B cell (primary cell): ENCODE measurements around the gene CSF1. TPM values are rescaled to one million over a fixed set of nuclear protein-coding genes. Genes with fewer than 3 reads are reported as not detected.

ENCODE experiments used
- ATAC-seq: fragments of 200-7000 bp; cut with Tn5 transposase; one replicate; pipeline ENCODE4 v1.10.0; 2021; ENCODE audit warnings: low read depth, mild to moderate bottlenecking, moderate number of reproducible peaks, moderate library complexity
- CTCF ChIA-PET: fragments of 350-600 bp; sonication (Branson Sonifier 250); formaldehyde crosslinking; loops from one replicate; lab custom pipeline; 2021; ENCODE audit warnings: antibody characterized with exemption, inconsistent platforms; lab: Charles Lee
- POLR2A ChIA-PET: fragments of 350-600 bp; sonication (Branson Sonifier 250); formaldehyde crosslinking; loops from one replicate; lab custom pipeline; 2021; ENCODE audit warnings: antibody characterized with exemption; lab: Charles Lee
- DNase-seq: peaks from one replicate; pipeline ENCODE4 v3.0.0; 2013
- H2AFZ ChIP-seq: 2 replicates; pipeline ENCODE4 v1.6.1; 2012; ENCODE audit warnings: mild to moderate bottlenecking, low read depth, low read length; ENCODE audit not compliant: insufficient read depth, poor library complexity, severe bottlenecking
- H3K27ac ChIP-seq, 2 donors: 1 replicate in 1 of 2; 2 replicates in 1 of 2; pipeline ENCODE4 v1.5.1; 2012 to 2013; ENCODE audit warnings: low read length in 2 of 2, mild to moderate bottlenecking in 2 of 2, moderate library complexity in 1 of 2
- H3K27me3 ChIP-seq, 4 experiments: fragments of 200-600 bp in 1 of 4; sonication (generic) in 1 of 4; replicated peaks in 1 of 4; 1 replicate in 2 of 4; 2 replicates in 2 of 4; pipeline versions ENCODE4 v1.6.1 to v1.7.0; 2013 to 2016; ENCODE audit warnings: low read length in 3 of 4, mild to moderate bottlenecking in 2 of 4, mixed read lengths in 1 of 4, moderate library complexity in 1 of 4; ENCODE audit not compliant: insufficient read depth in 4 of 4, control insufficient read depth in 3 of 4; ENCODE audit errors: control extremely low read depth in 1 of 4
- H3K36me3 ChIP-seq, 2 experiments: replicated peaks in 1 of 2; 1 replicate in 1 of 2; 2 replicates in 1 of 2; pipeline versions ENCODE4 v1.6.1 to v1.7.1; 2013; ENCODE audit warnings: low read length in 1 of 2; ENCODE audit not compliant: insufficient read depth in 2 of 2, control insufficient read depth in 1 of 2; ENCODE audit errors: control extremely low read depth in 1 of 2, extremely low read depth in 1 of 2
- H3K4me1 ChIP-seq, 2 donors: fragments of 200-600 bp in 1 of 2; sonication (generic) in 1 of 2; 1 replicate in 1 of 2; 2 replicates in 1 of 2; pipeline versions ENCODE4 v1.5.1 to v1.6.1; 2013 to 2017; ENCODE audit warnings: low read length in 2 of 2; ENCODE audit not compliant: control insufficient read depth in 2 of 2, insufficient read depth in 2 of 2
- H3K4me2 ChIP-seq: replicated peaks from 2 replicates; pipeline ENCODE3; 2012; ENCODE audit warnings: mild to moderate bottlenecking, low read depth, low read length; ENCODE audit not compliant: poor library complexity, severe bottlenecking
- H3K4me3 ChIP-seq, 5 experiments: fragments of 200-600 bp in 1 of 5; sonication (generic) in 1 of 5; 1 replicate in 3 of 5; 2 replicates in 2 of 5; pipeline versions ENCODE4 v1.5.1 to v1.7.0; 2011 to 2016; ENCODE audit warnings: low read length in 4 of 5, mild to moderate bottlenecking in 4 of 5, low read depth in 2 of 5, control low read depth in 1 of 5, moderate library complexity in 1 of 5; ENCODE audit not compliant: insufficient read depth in 1 of 5; ENCODE audit errors: control extremely low read depth in 1 of 5, extremely low read depth in 1 of 5
- H3K79me2 ChIP-seq: fragments of 200-600 bp; sonication (generic); one replicate; pipeline ENCODE4 v1.6.0; 2016; ENCODE audit warnings: low read length; ENCODE audit not compliant: control insufficient read depth, insufficient read depth
- H3K9ac ChIP-seq: fragments of 200-600 bp; sonication (generic); 2 replicates; pipeline ENCODE4 v1.6.1; 2017; ENCODE audit warnings: mild to moderate bottlenecking, low read length, moderate library complexity
- H3K9me3 ChIP-seq, 3 donors: one replicate each; pipeline versions ENCODE4 v1.6.1 to v1.7.1; 2013; ENCODE audit warnings: low read length in 2 of 3; ENCODE audit not compliant: control insufficient read depth in 2 of 3, insufficient read depth in 1 of 3; ENCODE audit errors: control extremely low read depth in 1 of 3
- H4K20me1 ChIP-seq: 2 replicates; pipeline ENCODE4 v1.6.0; 2012; ENCODE audit warnings: mild to moderate bottlenecking, low read length; ENCODE audit not compliant: insufficient read depth, control insufficient read depth, poor library complexity, severe bottlenecking
- H3K27ac Mint-ChIP-seq: one replicate; pipeline ENCODE4 v1.8.0; 2021; ENCODE audit warnings: mixed read lengths
- H3K27me3 Mint-ChIP-seq: one replicate; pipeline ENCODE4 v1.8.0; 2021; ENCODE audit warnings: mixed read lengths
- H3K4me1 Mint-ChIP-seq: one replicate; pipeline ENCODE4 v1.8.0; 2021; ENCODE audit warnings: mixed read lengths
- H3K4me3 Mint-ChIP-seq: one replicate; pipeline ENCODE4 v1.8.0; 2021; ENCODE audit warnings: mixed read lengths
- H3K9me3 Mint-ChIP-seq: one replicate; pipeline ENCODE4 v1.8.0; 2022; ENCODE audit warnings: mixed read lengths; ENCODE audit not compliant: insufficient read depth
- EZH2 ChIP-seq: IDR thresholded peaks from 2 replicates; pipeline ENCODE4 v1.6.1; 2012; ENCODE audit warnings: borderline replicate concordance, low read depth, mild to moderate bottlenecking, moderate library complexity, low read length; ENCODE audit not compliant: insufficient read depth, poor library complexity, severe bottlenecking
- WGBS: methylation state at CpG from one replicate; pipeline ENCODE4 v1.1.5; 2013; ENCODE audit warnings: missing lambda C conversion rate; ENCODE audit not compliant: insufficient coverage; 5-methylcytosine and 5-hydroxymethylcytosine counted together
- intact Hi-C: fragments of 100-400 bp; cut with micrococcal nuclease; formaldehyde crosslinking; loops from one replicate; pipeline ENCODE4 v1.10.0; 2022
- polyA plus RNA-seq: library from polyadenylated mRNA; depleted of rRNA; stranded (reverse); fragments of >200 nt; gene quantifications from 2 replicates; pipeline ENCODE4 v1.2.3, GENCODE V29; 2012
- total RNA-seq, 2 donors: library from RNA; stranded (reverse); fragments of 120-200 nt in 1 of 2; gene quantifications; 1 replicate in 1 of 2; 2 replicates in 1 of 2; pipeline versions ENCODE4 v1.2.3 to v1.2.4, GENCODE V29; 2013 to 2022
- TF ChIP-seq, protein P1 (sequence below): fragments of 200-600 bp; IDR thresholded peaks from one replicate; pipeline ENCODE4 v1.8.0; 2022; ENCODE audit warnings: antibody characterized with exemption, mild to moderate bottlenecking

Gene CSF1
- total and polyA plus RNA-seq, 2 donors (not counting 1 experiment from before 2014, with no cell fraction given): 0.55 to 4.2 TPM

DNA sequence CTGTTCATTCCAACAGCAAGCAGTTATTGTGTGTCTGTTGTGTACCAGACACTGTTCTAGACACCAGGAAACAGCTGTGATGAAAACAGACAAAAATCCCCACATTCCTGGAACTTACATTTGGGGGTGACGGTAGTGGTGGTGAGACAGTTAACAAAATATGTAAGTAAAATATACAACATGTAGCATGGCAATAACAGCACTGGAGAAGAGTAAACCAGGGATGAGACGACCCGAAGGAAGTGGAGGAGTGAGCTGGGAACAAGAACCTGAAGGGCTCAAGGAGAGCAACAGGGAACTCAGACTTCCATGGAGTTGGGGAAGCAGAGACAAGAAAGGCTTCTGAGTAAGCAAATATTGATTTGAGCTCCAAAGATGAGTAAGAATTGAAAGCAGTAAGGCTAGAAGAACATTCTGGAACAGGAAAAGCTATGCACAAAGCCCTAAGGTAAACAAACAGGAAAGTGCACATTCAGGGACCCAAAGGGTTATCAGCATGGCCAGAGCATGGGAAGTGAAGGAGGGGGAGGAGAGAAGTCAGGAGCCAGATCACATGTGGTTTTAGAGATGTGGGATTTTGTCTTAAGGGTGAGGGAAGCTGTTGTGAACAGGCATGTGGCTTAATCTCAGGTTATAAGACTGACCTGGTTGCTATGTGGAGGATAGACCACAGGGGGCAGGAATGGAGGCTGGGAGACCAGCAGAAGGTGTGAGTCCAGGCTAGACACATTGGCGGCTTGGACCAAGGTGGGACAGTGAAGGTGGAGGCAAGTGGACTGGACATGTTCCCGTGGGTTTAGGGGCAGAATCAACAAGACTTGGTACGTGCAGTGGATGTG lies 7.3 kb downstream of the CSF1 start:
- WGBS: 98% methylated on average over 5 of the region's 6 CpGs
- ChIA-PET POLR2A (no interaction called here), CTCF (interaction anchor here (1.5 kb wide), 1 partner anchor 188 kb away, joined by 3 read pairs; no protein-coding TSS in a partner anchor)
- no peaks in the 10 kb centered on the region for H3K9me3 ChIP-seq
- no peak overlapping the region for H3K4me2 ChIP-seq
- no peak overlapping the region for H3K27ac ChIP-seq
- no peaks in the 10 kb centered on the region for H4K20me1 ChIP-seq
- H3K4me1 Mint-ChIP-seq: peaks cover 3% of the 10 kb centered on the region
- H3K4me3 ChIP-seq: no peak overlapping the region
- H3K27me3 ChIP-seq: peaks cover 0 to 18% (median 7%) of the 10 kb centered on the region in 4 experiments
- TF ChIP-seq EZH2: no peak
- TF ChIP-seq, protein P1, sequence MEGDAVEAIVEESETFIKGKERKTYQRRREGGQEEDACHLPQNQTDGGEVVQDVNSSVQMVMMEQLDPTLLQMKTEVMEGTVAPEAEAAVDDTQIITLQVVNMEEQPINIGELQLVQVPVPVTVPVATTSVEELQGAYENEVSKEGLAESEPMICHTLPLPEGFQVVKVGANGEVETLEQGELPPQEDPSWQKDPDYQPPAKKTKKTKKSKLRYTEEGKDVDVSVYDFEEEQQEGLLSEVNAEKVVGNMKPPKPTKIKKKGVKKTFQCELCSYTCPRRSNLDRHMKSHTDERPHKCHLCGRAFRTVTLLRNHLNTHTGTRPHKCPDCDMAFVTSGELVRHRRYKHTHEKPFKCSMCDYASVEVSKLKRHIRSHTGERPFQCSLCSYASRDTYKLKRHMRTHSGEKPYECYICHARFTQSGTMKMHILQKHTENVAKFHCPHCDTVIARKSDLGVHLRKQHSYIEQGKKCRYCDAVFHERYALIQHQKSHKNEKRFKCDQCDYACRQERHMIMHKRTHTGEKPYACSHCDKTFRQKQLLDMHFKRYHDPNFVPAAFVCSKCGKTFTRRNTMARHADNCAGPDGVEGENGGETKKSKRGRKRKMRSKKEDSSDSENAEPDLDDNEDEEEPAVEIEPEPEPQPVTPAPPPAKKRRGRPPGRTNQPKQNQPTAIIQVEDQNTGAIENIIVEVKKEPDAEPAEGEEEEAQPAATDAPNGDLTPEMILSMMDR: no peak
- no peak overlapping the region for H3K9ac ChIP-seq
- intact Hi-C loops: no loop called here
- H3K79me2 ChIP-seq: no peaks in the 10 kb centered on the region
- H3K27ac Mint-ChIP-seq: no peak overlapping the region
- no peaks in the 10 kb centered on the region for H3K9me3 Mint-ChIP-seq
- H3K4me3 Mint-ChIP-seq: no peak overlapping the region
- no peaks in the 10 kb centered on the region for H3K36me3 ChIP-seq
- DNase-seq: no peak
- H3K27me3 Mint-ChIP-seq: peaks cover 23% of the 10 kb centered on the region
- no peak for ATAC-seq
- no peaks in the 10 kb centered on the region for H3K4me1 ChIP-seq
- H2AFZ ChIP-seq: no peak overlapping the region

DNA sequence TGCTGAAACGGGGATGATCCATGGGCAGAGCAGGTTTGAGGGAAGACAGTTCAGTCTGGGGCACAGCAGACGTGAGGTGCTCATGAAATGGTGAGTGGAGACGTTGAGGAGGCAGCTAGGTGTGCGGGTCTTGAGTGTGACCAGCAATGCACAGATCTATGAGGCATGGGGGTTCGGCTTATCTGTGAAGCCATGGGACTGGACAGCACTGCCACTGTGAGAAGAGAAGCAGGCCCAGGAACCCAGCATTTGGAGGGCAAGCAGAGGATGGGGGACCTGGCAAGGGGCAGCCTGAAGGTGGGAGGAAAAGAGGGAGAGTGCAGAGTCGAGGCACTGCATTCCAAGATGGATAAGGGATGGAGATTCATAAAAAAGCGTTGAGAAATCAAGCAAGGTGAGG lies 8.0 kb downstream of the CSF1 start:
- ChIA-PET POLR2A (no interaction called here), CTCF (no interaction called here)
- intact Hi-C loops: no loop called here
- Histone ChIP-seq H3K36me3 (no peaks in the 10 kb centered on the region), H3K4me1 (no peaks in the 10 kb centered on the region), H3K79me2 (no peaks in the 10 kb centered on the region), H3K9me3 (peaks cover 0 to 6% (median 0%) of the 10 kb centered on the region in 3 donors), H3K27me3 (peaks cover 0 to 14% (median 6%) of the 10 kb centered on the region in 4 experiments), H3K4me2 (no peak overlapping the region), H3K9ac (no peak overlapping the region), H3K4me3 (no peak overlapping the region), H4K20me1 (no peaks in the 10 kb centered on the region), H3K27ac (no peak overlapping the region), H2AFZ (no peak overlapping the region)
- ATAC-seq (no peak), DNase-seq (no peak)
- WGBS: 87% methylated on average over 7 of the region's 7 CpGs
- TF ChIP-seq, protein P1: no peak
- no peak for TF ChIP-seq EZH2
- no peak overlapping the region for H3K4me3 Mint-ChIP-seq
- no peak overlapping the region for H3K27ac Mint-ChIP-seq
- peaks cover 2% of the 10 kb centered on the region for H3K4me1 Mint-ChIP-seq
- peaks cover 16% of the 10 kb centered on the region for H3K27me3 Mint-ChIP-seq
- H3K9me3 Mint-ChIP-seq: no peaks in the 10 kb centered on the region
